Activated CD4-positive, CD25-positive, alpha-beta regulatory T cell (primary cell): ENCODE data around the gene ABCC6.

Experiments used
- DNase-seq, 4 experiments: peaks; one replicate each; lab custom pipeline; 2025; lab: John Stamatoyannopoulos, UW

The ABCC6 gene

GRCh38 chr16:16141784-16142396 is 81.4 kb downstream of the ABCC6 start:
- no peak for DNase-seq

- DNase-seq = no peak
These were observed 82.2 kb downstream of the ABCC6 start for GRCh38 chr16:16141141-16141540.

- no peak for DNase-seq
These were observed 82.8 kb downstream of the ABCC6 start for GRCh38 chr16:16140537-16140936.

DNA sequence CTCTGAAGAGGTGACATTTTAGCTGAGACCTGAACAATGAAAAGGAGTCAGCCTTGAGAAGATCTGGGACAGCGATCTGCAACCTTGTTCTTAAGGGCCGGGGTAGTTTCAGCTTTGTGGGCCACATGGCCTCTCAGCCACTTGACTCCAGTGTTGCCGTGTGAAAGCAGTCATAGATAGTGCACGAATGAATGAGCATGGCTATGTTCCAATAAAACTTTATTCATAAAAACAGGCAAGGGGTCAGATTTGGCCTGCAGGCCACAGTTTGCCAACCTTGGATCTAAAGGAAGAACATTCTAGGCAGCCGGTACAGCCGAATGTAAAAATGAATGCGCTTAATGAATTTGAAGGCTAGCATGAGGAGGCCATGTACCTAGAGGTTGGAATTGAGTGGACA is 83.5 kb downstream of the ABCC6 start:
- DNase-seq = no peak

GRCh38 chr16:16139061-16139460 is 84.2 kb downstream of the ABCC6 start:
- DNase-seq = no peak

DNA sequence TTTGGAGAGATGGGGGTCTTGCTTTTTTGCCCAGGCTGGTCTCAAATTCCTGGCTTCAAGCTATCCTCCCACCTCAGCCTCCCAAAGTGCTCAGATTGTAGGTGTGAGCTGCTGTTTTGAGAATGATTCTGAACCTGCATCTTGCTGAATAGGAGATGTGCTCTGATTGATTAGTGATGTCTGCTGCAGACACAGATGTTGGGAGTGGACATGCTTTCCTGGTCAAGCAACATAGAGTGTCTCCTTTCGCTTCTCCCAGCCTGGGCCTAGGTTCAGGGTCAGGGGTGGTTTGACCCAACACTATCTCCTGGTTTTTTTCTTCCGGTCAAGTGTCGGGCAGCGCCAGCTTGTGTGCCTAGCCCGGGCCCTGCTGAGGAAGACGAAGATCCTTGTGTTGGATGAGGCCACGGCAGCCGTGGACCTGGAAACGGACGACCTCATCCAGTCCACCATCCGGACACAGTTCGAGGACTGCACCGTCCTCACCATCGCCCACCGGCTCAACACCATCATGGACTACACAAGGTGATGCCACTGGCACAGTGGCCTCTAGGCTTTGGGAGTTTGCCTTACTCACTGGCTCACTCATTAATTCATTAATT is 85.2 kb downstream of the ABCC6 start:
- DNase-seq = no peak

GRCh38 chr16:16137110-16137509 is 86.2 kb downstream of the ABCC6 start:
- DNase-seq = no peak

GRCh38 chr16:16136588-16136987 is 86.7 kb downstream of the ABCC6 start:
- DNase-seq = no peak

DNA sequence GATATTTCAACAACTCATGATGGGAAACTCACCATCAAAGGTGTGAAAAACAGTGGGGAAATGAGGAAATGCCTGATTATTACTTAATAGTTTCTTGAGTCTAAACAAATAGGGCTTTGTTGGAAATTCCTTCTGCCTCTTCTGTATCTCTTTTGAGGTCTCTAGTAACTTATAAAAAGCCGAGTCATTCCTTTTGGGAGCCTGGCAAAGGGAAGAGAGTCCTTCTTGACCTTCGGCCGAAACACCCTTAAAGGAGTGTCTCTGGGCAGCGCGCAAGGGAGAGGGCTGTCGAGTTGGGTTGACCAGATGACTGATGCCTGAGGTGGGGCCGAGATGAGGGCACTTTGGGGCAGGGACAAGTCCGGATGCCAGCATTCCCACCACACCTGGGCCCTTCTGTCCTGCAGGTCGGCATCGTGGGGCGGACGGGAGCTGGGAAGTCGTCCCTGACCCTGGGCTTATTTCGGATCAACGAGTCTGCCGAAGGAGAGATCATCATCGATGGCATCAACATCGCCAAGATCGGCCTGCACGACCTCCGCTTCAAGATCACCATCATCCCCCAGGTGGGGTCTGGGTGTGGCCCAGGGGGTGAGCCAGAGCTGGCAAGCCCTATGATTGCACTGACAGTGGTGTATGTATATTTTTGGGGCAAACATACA is 89.2 kb downstream of the ABCC6 start:
- DNase-seq = no peak

DNA sequence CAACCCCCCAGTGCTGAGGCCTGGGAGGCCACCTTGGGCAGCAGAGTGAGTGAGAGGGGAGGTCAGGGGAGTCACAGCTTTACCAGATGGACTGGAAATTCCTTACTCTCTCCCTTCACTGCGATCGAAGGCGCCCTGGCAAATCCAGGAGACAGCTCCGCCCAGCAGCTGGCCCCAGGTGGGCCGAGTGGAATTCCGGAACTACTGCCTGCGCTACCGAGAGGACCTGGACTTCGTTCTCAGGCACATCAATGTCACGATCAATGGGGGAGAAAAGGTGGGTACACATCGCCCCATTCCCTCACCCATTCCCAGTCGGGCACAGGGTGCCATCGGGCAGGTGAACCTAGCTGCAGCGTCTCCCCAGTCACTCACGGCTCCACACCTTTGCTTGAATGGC is 91.6 kb downstream of the ABCC6 start:
- DNase-seq = no peak

- no peak for DNase-seq
These were observed 92.1 kb downstream of the ABCC6 start for GRCh38 chr16:16131204-16131603.

DNA sequence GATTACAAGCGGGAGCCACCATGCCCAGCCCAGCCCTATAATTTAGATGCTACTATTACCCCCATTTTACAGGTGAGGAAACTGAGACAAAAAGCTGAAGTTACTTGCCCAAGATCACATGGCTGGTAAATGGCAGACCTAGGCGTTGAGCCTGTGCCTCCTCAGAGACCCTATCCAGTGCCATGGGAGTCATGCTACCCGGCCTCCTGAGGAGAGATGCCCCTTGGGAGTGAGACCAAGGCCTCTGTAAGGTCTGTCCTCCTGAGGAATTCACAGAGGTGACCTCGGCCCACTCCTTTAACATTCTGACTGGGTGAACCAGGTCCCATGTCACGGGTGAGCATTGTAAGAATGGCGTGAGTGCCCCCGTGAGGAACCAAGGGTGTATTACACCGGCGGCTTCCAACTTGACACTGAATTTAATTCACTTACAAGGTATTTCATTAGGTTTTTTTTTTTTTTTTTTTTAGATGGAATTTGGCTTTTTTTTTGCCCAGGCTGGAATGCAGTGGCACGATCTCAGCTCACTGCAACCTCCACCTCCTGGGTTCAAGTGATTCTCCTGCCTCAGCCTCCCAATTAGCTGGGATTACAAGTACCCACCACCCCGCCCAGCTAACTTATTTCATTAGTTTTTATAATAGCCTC is 95.7 kb downstream of the ABCC6 start:
- DNase-seq = peak; percentile 21 to 39 (median 33)

DNA sequence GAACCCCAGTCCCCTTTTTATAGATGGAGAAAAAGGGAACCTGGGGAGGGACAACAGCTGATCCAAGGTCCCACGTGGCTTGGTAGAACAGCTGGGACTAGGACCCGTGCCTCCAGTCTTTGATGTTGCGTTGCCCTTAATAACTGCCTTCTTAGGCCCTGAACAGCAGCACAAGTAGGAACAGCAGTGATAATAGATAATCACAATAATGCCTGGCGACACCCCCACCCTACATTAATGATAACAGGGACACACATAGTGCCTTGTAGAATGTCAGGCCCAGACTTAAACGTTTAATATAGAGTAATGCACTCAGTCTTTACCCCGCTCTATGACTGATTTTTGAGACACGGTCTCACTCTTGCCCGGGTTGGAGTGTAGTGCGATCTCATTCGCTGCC is 96.4 kb downstream of the ABCC6 start:
- no peak for DNase-seq

DNA sequence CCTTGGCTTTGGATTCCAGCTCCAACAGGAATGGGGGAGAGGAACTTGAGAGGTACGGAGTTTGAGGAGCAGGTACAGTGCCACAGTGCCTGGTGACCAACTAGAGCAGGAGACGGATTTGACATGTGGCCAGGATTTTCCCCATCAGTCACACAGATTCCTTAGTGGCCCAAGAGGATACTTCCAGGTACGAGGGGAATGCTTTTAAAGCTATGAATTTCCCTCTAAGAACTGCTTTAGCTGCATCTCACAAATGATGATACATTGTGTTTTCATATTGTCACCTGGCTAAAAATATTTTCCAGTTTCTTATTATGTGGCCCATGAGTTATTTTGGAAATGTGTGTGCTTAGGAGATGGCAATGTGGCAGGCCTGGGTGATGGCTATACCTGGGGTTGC is 98.3 kb downstream of the ABCC6 start:
- DNase-seq = no peak

- DNase-seq = no peak
These were observed 98.9 kb downstream of the ABCC6 start for GRCh38 chr16:16124438-16124837.

DNA sequence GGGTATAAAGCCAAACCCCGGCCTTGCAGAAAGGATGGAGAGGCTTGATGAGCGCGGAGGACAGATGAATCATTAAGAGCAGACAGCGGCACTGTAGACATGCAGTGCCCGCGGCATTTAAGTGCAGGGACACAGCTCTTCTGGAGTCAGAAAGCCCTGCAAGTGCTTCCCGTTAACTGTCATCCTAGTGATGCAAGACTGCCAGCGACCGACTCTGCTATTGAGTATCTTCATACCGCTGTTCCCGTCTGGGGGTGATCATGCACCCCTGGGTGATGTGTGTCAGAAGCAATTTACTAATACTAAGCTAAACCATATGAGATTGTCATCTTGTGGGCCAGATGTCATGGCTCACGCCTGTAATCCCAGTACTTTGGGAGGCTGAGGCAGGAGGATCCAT is 101.0 kb downstream of the ABCC6 start:
- no peak for DNase-seq

- no peak for DNase-seq
These were observed 102.0 kb downstream of the ABCC6 start for GRCh38 chr16:16121185-16121727.

GRCh38 chr16:16120382-16121184 is 102.7 kb downstream of the ABCC6 start:
- DNase-seq = no peak

DNA sequence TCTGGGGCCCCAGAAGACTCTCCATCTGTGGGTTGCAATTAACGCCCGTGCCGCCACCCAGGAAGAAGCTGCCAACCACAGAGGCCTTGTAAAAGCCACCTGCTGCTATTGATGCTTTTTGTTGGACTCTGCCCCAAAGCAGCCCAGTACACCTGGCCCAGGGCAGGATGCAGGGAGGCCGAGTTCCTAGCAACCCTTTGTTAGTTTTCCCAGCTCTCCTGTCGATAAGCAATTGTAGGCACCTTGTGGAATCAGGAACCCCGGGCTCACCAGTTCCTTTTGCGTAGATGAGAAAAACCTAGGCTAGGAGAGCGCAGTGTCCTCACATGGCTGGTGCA is 103.3 kb downstream of the ABCC6 start:
- no peak for DNase-seq

GRCh38 chr16:16118337-16118736 is 105.0 kb downstream of the ABCC6 start:
- DNase-seq = no peak

GRCh38 chr16:16116841-16117240 is 106.5 kb downstream of the ABCC6 start:
- no peak for DNase-seq

DNA sequence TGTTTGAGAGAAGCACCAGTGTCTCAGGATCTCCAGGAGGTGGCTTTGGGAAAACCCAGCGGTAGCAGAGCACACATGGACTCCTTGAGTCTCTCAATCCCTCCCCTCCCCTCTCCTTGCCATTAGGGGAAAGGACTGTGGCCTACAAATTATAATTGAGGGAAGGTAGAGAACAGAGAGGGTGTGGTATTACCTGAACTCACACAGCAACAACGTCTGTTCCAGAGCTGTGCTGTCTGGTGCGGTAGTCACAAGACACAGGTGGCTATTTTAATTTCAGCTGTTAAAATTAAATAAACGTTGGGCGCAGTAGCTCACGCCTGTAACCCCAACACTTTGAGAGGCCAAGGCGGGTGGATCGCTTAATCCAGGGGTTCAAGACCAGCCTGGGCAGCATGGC is 110.2 kb downstream of the ABCC6 start:
- no peak for DNase-seq
